Suppressor macrophage (primary cell): ENCODE results near the gene SRPK3.
"Not testable (repeated sequence)": the region's sequence is repeated elsewhere in the genome, so short reads cannot be mapped to it uniquely, and the experiment has no call there.

Source experiments
- DNase-seq, 4 experiments: peaks; one replicate each; pipeline ENCODE4 v3.0.0-alpha.2; 2020 to 2022
- total RNA-seq, 17 experiments: gene quantifications; one replicate each; lab custom pipeline; 2026; ENCODE audit warnings: mixed read lengths in 6 of 17, inconsistent platforms in 3 of 17; lab: John Stamatoyannopoulos, UW

Gene SRPK3
- 0 to 0.99 (median 0) reads per million in 17 experiments for total RNA-seq

DNA sequence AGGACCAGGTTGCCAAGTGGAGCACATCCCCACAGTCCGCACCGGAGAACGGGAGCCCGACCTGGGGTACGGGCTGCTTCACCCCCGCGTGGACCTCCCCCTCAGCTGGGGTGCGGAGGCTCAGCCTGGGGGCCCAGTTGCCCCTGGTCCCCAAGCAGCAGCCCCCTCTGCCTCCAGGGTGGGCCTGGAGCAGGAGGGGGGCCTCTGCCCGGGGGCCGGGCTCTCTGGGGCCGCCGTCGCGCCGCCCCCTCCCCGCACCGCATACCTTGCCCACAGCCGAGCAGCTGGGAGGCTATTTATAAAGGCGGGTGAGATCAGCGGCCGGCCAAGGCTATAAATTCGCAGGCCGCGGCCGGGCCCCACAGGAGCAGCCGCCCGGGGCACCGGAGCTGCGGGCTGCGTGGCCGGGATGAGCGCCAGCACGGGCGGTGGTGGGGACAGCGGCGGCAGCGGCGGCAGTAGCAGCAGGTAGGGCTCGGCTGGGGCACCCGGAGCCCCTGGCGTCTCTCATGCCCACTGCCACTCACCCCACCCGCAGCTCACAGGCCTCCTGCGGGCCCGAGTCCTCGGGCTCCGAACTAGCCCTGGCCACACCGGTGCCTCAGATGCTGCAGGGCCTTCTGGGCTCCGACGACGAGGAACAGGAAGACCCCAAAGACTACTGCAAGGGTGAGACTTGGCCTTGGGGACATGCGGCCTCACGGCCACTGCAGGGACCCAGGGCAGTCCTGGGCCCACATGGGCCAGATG lies at the start of gene SRPK3:
TSS of gene SRPK3 (plus strand) at position 364 of the 750 bp plus-strand sequence. CDS start at position 410, 46 bp downstream.
- DNase-seq = no peak

DNA sequence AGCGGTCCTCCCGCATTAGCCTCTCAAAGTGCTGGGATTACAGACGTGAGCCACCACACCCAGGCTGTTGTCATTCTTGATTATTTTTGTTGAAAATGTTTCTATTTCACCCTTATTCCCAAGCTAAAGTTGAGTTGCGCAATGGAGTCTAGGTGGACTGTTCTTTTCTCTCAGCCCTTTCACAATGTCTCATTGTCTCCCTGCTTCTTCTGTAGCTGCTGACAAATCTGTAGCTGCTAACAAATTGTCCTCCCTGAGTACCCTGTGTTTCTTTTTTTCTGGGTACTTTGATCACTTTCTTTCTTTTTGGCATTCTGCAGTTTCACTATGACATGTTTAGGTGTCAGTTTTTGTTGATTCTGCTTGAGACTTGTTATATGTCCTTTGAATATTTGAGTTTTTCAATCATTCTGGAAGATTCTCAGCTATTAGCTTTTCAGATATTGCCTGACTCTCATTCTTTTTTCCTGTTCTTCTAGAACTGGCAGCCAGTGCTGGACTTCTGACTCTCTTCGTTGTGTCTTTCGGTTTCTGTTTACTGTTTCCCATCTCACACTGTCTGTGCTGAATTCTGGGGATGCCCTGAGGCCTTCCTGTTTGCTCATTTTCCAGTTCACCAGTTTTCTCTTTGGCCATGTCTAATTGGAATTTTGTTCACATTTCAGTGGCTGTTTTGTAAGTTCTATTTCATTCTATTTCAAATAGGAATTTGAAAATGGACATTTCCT lies 49.6 kb upstream of the SRPK3 start:
- no peak for DNase-seq

DNA sequence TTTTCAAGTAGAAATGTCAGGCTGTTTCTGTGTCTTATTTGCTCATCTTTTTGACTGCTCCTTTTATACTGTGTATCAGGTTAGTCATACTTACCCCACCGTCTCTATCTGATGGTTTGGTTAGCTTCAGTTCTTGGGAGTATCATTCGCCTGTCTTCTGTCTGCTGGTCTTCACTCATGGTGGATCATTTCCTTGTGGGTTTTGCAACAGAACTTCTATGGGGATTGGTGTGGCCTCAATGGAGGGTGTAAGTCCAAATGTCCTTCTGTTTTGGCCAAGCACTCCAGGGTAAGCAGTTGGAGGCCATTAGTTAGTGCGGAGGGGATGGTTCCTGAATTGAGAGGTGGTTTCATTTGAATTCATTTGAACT lies 49.0 kb upstream of the SRPK3 start:
- DNase-seq = peak in 1 of 4 experiments; percentile 20

DNA sequence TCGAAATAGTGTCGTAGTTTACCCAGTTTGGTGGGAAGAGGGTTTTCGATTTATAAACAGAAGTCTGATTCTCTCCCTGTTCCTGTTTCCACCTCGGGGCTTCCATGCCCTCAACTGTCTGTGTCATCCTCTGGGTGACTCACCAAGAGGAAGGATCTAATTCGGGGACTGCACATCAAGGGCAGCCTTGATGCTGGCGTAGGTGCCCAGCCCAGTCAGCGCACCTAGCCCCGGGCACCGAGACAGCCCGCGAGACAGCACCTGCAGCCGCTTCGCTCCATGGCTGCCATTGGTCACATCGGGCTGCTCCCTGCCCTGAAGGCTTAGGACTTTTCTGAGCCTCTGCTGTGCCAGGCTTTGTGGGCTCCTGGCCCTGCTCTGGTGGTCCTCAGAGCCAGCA lies 48.4 kb upstream of the SRPK3 start:
- DNase-seq = peak; percentile 59 to 87 (median 80)

DNA sequence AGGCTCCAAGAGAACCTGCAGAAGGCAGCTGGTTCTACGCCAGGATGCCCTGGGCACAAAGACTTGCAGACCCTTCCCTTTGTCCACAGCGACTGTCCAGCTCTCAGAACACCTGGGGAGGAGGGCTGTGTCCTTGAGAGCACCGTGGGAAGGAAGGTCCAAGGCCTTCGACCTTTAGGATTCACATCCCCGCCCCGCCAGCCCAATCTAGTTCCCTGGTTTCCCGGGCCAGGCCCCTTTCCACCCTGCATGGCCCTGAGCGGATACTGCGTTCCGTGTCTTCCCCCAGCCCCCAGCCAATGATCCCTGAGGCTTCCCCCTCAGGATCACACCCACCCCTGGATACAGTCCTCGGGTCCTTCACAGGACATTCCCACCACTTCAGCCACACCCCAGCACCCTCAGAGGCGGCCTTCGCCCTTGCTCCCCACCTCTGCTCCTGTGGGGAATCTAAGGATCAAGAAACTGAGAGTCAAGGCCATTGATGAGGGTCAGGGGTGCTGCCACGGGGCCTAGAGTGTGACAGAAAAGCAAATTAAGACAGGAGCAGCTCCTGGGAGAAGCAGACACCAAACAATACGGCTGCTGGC lies 47.1 kb upstream of the SRPK3 start:
- DNase-seq = no peak

GRCh38 chrX:153734871-153735270 lies 46.0 kb upstream of the SRPK3 start:
- no peak for DNase-seq

GRCh38 chrX:153735274-153735673 lies 45.6 kb upstream of the SRPK3 start:
- DNase-seq = no peak

- DNase-seq = no peak
Measured at GRCh38 chrX:153736071-153736820, 44.6 kb upstream of the SRPK3 start.

DNA sequence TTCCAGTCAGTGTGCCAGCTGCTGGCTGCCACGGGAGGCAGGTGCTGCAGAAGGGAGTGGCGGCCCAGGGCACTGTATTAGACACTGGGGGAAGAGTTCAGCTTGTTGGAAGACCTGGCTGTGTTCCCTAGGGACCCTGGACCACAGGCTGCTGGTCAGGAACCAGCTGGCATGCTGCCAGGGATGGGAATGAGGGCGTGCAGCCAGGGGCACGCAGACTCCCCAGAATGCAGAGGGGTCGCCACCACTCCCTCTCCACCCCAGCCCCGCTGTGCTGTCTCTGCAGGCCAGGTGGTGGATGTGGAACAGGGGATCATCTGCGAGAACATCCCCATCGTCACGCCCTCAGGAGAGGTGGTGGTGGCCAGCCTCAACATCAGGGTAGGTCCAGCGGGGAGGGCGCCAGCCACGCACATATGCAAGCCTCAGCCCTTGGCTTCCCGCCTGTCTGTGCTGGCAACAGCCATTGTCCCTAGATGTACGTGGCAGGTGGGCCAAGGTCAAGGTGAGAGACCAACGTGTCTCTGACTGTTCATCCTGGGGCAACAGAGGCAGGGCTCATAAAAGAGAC lies 43.9 kb upstream of the SRPK3 start:
- DNase-seq = no peak

- no peak for DNase-seq
Measured at GRCh38 chrX:153738056-153738605, 42.7 kb upstream of the SRPK3 start.

DNA sequence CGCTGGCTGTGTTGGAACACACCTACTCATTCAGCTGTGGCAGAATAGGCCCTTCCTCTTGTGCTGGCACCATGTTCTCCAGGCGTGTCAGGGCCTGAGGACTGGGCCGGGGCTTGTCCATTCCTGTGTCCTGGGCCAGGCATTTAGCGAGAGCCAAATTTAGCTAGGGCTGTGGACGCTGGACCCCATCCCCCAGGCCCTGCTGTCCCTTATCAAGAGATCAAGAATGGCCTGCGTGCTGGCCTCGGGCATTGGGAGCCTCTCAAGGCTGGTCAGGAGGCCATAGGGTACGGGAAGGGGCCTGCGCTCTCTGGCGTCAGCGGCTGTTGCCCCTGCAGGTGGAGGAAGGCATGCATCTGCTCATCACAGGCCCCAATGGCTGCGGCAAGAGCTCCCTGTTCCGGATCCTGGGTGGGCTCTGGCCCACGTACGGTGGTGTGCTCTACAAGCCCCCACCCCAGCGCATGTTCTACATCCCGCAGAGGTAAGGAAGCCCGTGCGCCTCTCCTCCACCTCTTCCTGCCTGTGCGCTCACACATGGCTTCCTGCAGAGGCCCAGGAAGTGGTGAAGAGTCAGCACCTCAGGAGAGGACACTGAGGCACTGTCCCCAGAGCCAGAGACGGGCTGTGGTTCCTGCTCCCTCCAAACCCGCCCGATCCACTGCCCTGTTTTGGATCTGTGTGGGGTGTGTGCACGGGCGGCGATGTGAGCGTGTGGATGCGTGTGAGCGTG lies 40.9 kb upstream of the SRPK3 start:
- no peak for DNase-seq

GRCh38 chrX:153740631-153741222 lies 40.1 kb upstream of the SRPK3 start:
- DNase-seq = no peak

DNA sequence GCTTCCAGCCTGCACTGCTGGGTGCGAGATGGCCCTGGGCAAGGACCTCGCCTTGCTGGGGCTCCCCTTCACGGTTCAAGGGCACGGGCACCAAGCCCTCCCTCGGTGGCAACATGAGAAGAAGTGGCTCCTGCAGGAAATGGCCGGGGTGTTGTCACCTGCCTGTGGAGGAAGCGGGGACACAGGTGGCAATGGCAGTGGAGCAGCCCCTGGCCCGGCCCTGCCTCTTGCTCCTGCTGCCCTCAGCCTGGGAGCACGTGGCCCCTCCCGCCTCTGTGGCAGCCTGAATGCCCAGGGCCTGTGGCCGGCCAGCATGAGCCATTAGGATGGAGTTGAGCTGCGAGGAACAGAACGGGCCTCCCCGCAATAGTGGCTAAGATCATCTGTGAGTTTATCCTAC lies 39.4 kb upstream of the SRPK3 start:
- no peak for DNase-seq

DNA sequence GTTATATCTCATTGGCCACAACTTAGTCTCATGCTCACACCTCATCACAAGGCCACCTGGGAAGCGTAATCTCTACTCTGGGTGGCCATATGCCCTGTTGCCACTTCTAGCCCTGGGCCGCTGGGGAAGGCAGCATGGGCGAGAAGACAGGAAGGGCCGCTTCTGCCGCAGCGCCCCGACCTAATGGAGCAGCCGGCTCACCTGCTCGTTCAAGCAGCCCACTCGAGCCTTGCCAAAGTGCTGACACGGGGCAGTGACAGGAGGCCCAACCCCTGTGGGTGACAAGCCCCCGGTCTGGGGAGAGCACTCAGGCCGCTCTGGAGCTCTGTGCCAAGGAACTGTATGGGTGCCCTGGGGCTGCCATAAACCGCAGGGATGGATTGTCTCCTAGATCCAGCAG lies 38.7 kb upstream of the SRPK3 start:
- not testable (repeated sequence) for DNase-seq

GRCh38 chrX:153742796-153743467 lies 37.9 kb upstream of the SRPK3 start:
- not testable (repeated sequence) for DNase-seq

GRCh38 chrX:153743468-153744209 lies 37.2 kb upstream of the SRPK3 start:
- not testable (repeated sequence) for DNase-seq

DNA sequence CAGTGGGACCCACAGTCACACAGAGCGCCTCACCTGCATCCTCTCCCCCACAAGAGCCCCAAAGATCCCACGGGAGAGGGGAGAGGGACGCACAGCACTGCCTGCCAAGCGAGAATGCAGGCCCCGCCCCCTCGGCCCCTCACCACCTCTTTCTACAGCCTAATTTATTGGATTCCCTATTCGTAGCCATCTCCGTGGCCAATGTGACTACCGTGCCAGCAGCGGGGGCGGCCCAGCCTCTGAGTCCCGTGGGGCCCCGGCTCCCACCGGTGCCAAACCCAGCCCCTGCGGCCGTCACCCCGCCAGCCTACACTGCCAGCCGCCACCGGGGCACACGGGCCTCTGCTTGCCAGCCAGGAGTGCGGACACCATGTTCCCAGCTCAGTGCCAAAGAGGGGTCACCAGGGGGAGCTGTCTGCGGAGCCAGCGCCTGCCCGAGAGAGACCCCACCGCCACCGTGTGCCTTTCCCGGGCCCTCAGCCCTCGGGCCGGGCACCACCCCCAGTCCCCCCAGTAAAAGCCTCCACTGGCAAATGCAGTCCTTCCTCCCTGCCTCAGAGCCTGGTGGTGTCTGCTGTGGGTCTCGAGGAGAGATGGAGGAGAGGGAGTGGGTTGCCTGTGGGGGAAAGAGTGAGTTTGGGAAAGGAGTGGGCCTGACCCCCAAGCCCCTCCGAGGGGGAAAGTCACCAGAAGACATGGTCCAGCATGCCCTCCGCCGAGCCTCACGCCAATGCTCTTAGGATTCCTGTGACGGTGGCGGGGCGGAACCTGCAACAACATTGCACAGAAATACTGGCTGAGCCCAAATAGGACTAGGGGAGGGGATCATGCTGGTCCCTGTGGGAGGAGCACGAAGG lies 36.4 kb upstream of the SRPK3 start:
- DNase-seq = peak in 1 of 4 experiments; percentile 14

GRCh38 chrX:153745067-153745433 lies 35.8 kb upstream of the SRPK3 start:
- DNase-seq = peak in 1 of 4 experiments; percentile 16

DNA sequence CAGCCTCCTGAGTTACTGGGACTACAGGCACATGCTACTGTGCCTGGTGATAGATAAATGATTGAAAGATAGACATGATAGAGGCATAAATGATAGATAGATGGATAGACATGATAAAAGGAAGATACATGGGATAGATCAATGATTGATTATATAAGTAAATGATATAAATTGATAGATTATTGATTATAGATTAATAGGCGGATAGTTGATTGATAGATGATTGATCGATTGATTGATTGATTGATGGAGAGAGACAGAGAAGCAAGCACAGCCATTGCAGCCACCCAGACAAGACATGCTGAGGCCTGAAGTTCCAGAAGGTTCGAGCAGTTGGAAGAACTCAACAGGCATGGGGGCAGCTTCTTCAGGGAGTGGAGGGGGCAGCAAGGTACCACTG lies 34.5 kb upstream of the SRPK3 start:
- DNase-seq = no peak
